Measurements from ENCODE around the gene ARL15. TPM values are rescaled to one million over a fixed set of nuclear protein-coding genes. Genes with fewer than 3 reads are reported as not detected.
A peak's percentile ranks its signal among the peaks of the same experiment; 100 is the strongest.
"Not testable (repeated sequence)": the region's sequence is repeated elsewhere in the genome, so short reads cannot be mapped to it uniquely, and the experiment has no call there.

ARL15 gene
- total RNA-seq, 2 donors from 2014 or later, result 14.3 to 24.1 TPM

- no peak for TF ChIP-seq POLR2A (IDR thresholded peaks at IDR 0.05)
- TF ChIP-seq CTCF (IDR thresholded peaks at IDR 0.05), result no peak
- ATAC-seq, result no peak
- intact Hi-C loops (cut with DNase I), result no loop called here
Measured at GRCh38 chr5:54049144-54049543, 261.2 kb downstream of the ARL15 start.

DNA sequence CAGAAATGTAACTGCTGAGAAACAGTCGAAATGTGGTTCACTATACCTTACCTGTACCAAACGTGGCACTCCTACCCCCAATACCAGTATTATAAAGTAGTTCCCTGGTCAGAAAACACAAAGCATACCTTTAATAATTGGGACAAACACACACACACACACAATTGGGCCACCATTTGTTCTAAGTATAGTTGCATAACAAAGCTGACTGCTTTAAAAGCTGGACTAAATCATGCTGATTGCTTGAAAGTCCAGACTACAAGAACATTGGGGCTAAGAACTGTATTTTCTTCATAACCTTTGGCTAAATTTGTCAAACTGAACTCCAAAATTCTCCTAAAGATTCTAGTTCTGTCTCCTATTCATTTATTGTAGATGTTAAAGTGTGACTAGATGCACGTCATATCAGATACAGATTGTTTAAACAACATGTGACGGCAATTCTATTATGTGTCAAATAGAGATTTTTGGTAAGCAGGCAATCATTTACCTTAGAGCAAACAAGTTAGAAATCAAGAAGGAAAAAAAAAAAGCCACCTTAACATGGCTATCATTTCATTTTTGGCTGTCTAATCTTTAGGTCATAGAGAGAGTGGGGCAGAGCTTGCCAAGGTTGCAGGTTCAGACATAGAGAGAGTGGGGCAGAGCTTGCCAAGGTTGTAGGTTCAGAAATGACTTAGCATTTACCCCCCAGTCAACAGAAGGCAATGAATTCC, 265.1 kb downstream of the ARL15 start:
- H3K27me3 ChIP-seq, result no peaks in the 10 kb centered on the region
- peak overlapping the region; percentile 71 to 89 (median 82) for H3K27ac ChIP-seq
- peaks cover 49% of the 10 kb centered on the region for H3K4me1 ChIP-seq
- no peaks in the 10 kb centered on the region for H3K36me3 ChIP-seq (replicated peaks in 1 of 2; ENCODE audit: insufficient read depth in 1 of 2, low read depth in 2 of 2)
- 37 to 45% methylated on average over 4 of the region's 4 CpGs for WGBS, 2 donors
- intact Hi-C loops (cut with DNase I), result no loop called here
- peak; percentile 78 to 95 (median 86) for DNase-seq
- peak; percentile 96 for ATAC-seq
- TF ChIP-seq CTCF (IDR thresholded peaks at IDR 0.05) (no peak), POLR2A (IDR thresholded peaks at IDR 0.05) (no peak)
- H3K4me3 ChIP-seq, result no peak overlapping the region
- H3K9me3 ChIP-seq, result no peaks in the 10 kb centered on the region

More at GRCh38 chr5:54049144-54049543, 261.2 kb downstream of the ARL15 start:
- peaks cover 34% of the 10 kb centered on the region for H3K4me1 ChIP-seq
- H3K27ac ChIP-seq, result no peak overlapping the region
- H3K27me3 ChIP-seq, result no peaks in the 10 kb centered on the region
- DNase-seq, result no peak
- no peaks in the 10 kb centered on the region for H3K36me3 ChIP-seq (replicated peaks in 1 of 2; ENCODE audit: insufficient read depth in 1 of 2, low read depth in 2 of 2)
- no peak overlapping the region for H3K4me3 ChIP-seq
- WGBS, 2 donors, result 93 to 97% methylated on average over 1 of the region's 1 CpG
- no peaks in the 10 kb centered on the region for H3K9me3 ChIP-seq

- ATAC-seq; H3K4me3 ChIP-seq; intact Hi-C loops (cut with DNase I); H3K36me3 ChIP-seq (replicated peaks in 1 of 2; ENCODE audit: insufficient read depth in 1 of 2, low read depth in 2 of 2); DNase-seq; H3K27me3 ChIP-seq; H3K9me3 ChIP-seq: not testable (repeated sequence)
- Histone ChIP-seq H3K27ac (peak overlapping the region in 1 of 4 donors; percentile 86), H3K4me1 (peaks cover 55% of the 10 kb centered on the region)
- WGBS, 2 donors, result 96 to 97% methylated on average over 10 of the region's 10 CpGs
Measured at GRCh38 chr5:54044276-54044675, 266.1 kb downstream of the ARL15 start.

DNA sequence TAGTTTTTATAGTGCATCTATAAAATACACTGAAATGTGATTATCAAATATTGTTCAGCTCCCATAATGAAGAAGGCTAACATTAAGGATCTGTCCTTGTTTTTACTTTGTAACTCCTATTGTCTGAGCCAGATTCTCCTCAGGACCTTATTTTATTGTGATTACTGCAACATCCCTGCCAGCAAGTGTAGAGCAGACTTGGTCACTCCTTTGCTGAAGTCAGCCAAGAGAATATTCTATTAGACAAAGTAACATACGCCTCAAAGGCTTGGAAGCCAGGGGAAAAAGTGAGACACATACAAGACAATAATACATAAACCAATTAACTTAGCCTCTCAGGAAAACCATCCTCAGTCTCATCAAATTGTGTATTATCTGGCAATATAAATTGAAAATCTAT, 269.6 kb downstream of the ARL15 start:
- Histone ChIP-seq H3K36me3 (replicated peaks in 1 of 2; ENCODE audit: insufficient read depth in 1 of 2, low read depth in 2 of 2) (no peaks in the 10 kb centered on the region), H3K9me3 (no peaks in the 10 kb centered on the region), H3K4me3 (no peak overlapping the region), H3K27me3 (no peaks in the 10 kb centered on the region), H3K4me1 (peaks cover 42% of the 10 kb centered on the region), H3K27ac (peak overlapping the region in 1 of 4 donors; percentile 25)
- WGBS, 2 donors, result 54 to 81% methylated on average over 1 of the region's 1 CpG
- intact Hi-C loops (cut with DNase I), result no loop called here
- DNase-seq (no peak), ATAC-seq (no peak)
- TF ChIP-seq CTCF (IDR thresholded peaks at IDR 0.05) (no peak), POLR2A (IDR thresholded peaks at IDR 0.05) (no peak)

- H3K4me3 ChIP-seq, result no peak overlapping the region
- 18 to 26% methylated on average over 1 of the region's 1 CpG for WGBS, 2 donors
- no peaks in the 10 kb centered on the region for H3K9me3 ChIP-seq
- intact Hi-C loops (cut with DNase I), result no loop called here
- H3K27ac ChIP-seq, result no peak overlapping the region
- TF ChIP-seq POLR2A (IDR thresholded peaks at IDR 0.05), result no peak
- TF ChIP-seq CTCF (IDR thresholded peaks at IDR 0.05), result no peak
- H3K36me3 ChIP-seq (replicated peaks in 1 of 2; ENCODE audit: insufficient read depth in 1 of 2, low read depth in 2 of 2), result no peaks in the 10 kb centered on the region
- ATAC-seq (no peak), DNase-seq (no peak)
- no peaks in the 10 kb centered on the region for H3K27me3 ChIP-seq
- H3K4me1 ChIP-seq, result peaks cover 34% of the 10 kb centered on the region
Measured at GRCh38 chr5:54040018-54040417, 270.4 kb downstream of the ARL15 start.
